Urothelium cell line (cell line): Measurements from ENCODE around the gene GPR82.
"Not testable (repeated sequence)": the region's sequence is repeated elsewhere in the genome, so short reads cannot be mapped to it uniquely, and the experiment has no call there.

Source experiments
- DNase-seq: peaks from one replicate; pipeline ENCODE4 v3.0.0; 2011; ENCODE audit warnings: low spot score, mixed read lengths
- FAIRE-seq: peaks from 2 replicates; lab custom pipeline; 2011; peaks lifted over from hg19 to GRCh38; lab: Jason Lieb, UNC

Gene GPR82

GRCh38 chrX:41723826-41724225 is at the start of gene GPR82:
TSS of gene GPR82 (plus strand) at chrX:41724181. CDS start at chrX:41727027, 2,846 bp downstream.
- DNase-seq (no peak), FAIRE-seq (no peak)

- FAIRE-seq, DNase-seq: not testable (repeated sequence)
Observed at GRCh38 chrX:41676361-41676760, 47.6 kb upstream of the GPR82 start.

- FAIRE-seq, result no peak
Observed at GRCh38 chrX:41677183-41678060, 46.6 kb upstream of the GPR82 start.

GRCh38 chrX:41684138-41684537 is 39.8 kb upstream of the GPR82 start:
- FAIRE-seq (no peak), DNase-seq (no peak)

More at GRCh38 chrX:41677183-41678060, 46.6 kb upstream of the GPR82 start:
- no peak for DNase-seq

GRCh38 chrX:41684940-41685339 is 39.0 kb upstream of the GPR82 start:
- no peak for DNase-seq
- FAIRE-seq, result no peak

- FAIRE-seq, result no peak
- no peak for DNase-seq
Observed at GRCh38 chrX:41686788-41687187, 37.2 kb upstream of the GPR82 start.

GRCh38 chrX:41688156-41688555 is 35.8 kb upstream of the GPR82 start:
- FAIRE-seq (no peak), DNase-seq (no peak)

GRCh38 chrX:41688835-41689234 is 35.1 kb upstream of the GPR82 start, which contains the start of gene GPR34:
TSS of gene GPR34 (plus strand) at chrX:41688973. CDS start at chrX:41695634, 6,661 bp downstream.
- FAIRE-seq (no peak), DNase-seq (no peak)

GRCh38 chrX:41689711-41690110 is 34.3 kb upstream of the GPR82 start:
- FAIRE-seq, result no peak
- DNase-seq, result no peak

- DNase-seq (no peak), FAIRE-seq (no peak)
Observed at GRCh38 chrX:41692162-41692749, 31.7 kb upstream of the GPR82 start.

- DNase-seq (no peak), FAIRE-seq (no peak)
Observed at GRCh38 chrX:41693024-41693423, 31.0 kb upstream of the GPR82 start.

- DNase-seq (peak; percentile 3), FAIRE-seq (no peak)
Observed at GRCh38 chrX:41695426-41695825, 28.6 kb upstream of the GPR82 start.

- DNase-seq, result no peak
- FAIRE-seq, result no peak
Observed at GRCh38 chrX:41703574-41704029, 20.4 kb upstream of the GPR82 start.

- no peak for FAIRE-seq
- no peak for DNase-seq
Observed at GRCh38 chrX:41705042-41705441, 18.9 kb upstream of the GPR82 start.

GRCh38 chrX:41705680-41706374 is 18.2 kb upstream of the GPR82 start:
- no peak for FAIRE-seq

GRCh38 chrX:41707218-41707617 is 16.8 kb upstream of the GPR82 start:
- FAIRE-seq, result no peak
- DNase-seq, result no peak

More at GRCh38 chrX:41705680-41706374, 18.2 kb upstream of the GPR82 start:
- no peak for DNase-seq

- FAIRE-seq (no peak), DNase-seq (no peak)
Observed at GRCh38 chrX:41708486-41708885, 15.5 kb upstream of the GPR82 start.

- FAIRE-seq (no peak), DNase-seq (no peak)
Observed at GRCh38 chrX:41711021-41711667, 12.8 kb upstream of the GPR82 start.

- DNase-seq (no peak), FAIRE-seq (no peak)
Observed at GRCh38 chrX:41716222-41716621, 7.8 kb upstream of the GPR82 start.

- FAIRE-seq (no peak), DNase-seq (no peak)
Observed at GRCh38 chrX:41716767-41717473, 7.1 kb upstream of the GPR82 start.
